CD4-positive, alpha-beta T cell treated with Interleukin-4 for 4 hours (primary cell): ENCODE measurements around the gene ANKRD44.
"Not testable (repeated sequence)": the region's sequence is repeated elsewhere in the genome, so short reads cannot be mapped to it uniquely, and the experiment has no call there.

ENCODE experiments used
- DNase-seq: peaks from one replicate; pipeline ENCODE4 v3.0.0-alpha.2; 2020

Gene ANKRD44

DNA sequence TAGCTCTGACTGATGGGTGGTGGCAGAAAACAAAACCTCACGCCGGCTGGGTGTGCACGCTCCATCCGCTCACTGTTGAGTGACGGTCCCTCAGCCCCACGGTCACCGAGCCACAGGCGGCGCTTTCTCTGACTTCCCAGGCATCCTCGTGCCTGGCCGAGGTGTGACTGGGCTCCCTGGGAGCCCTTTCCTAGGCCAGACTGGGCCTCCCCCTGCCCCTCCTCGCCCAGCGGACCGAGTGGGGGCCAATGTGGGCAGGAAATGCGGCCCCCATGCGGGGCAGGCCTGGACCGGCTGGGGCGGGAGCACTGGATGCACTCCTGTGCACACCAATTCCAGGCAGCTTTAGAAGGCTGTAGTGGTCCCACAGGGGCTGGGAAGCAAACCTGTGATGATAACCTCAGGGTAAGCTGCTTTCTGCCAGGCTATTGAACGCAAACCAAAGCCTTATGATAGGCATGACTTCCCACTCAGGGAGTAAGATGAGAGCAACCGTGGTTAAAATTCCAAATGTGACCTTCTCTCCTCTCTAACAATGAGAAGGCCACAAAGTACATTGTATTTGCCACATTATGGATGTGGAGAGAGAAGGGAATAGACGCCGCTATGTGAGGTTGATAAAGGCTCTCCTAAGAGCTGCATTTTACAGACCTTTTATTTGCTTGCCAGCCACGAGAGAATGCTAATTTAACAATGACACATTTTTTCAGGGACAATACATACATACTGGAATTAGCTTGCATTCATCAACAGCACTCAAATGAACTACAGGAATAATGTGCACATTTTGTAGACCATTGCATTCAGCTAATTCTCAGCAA is 300.2 kb downstream of the ANKRD44 start:
- DNase-seq, result no peak

DNA sequence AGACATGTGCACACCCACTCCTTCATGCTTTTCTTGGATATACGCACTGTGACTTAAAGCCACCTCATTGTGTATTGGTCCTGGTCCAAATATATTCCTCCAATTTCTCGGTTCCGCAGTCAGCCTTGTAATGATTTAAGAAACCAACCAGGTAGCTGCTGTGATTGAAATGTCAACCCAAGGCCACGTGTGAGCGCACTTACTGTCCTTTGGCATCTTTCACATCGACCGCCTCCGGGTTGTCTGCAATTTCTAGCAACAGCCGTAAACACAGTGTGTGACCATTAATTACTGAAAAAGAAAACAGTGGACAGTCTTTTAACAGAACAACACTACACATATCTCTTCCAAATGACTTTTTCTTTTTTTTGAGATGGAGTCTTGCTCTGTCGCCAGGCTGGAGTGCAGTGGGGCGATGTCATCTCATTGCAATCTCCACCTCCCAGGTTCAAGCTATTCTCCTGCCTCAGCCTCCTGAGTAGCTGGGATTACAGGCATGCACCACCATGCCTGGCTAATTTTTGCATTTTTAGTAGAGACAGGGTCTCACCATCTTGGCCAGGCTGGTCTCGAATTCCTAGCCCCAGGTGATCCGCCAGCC is 301.7 kb downstream of the ANKRD44 start:
- not testable (repeated sequence) for DNase-seq

DNA sequence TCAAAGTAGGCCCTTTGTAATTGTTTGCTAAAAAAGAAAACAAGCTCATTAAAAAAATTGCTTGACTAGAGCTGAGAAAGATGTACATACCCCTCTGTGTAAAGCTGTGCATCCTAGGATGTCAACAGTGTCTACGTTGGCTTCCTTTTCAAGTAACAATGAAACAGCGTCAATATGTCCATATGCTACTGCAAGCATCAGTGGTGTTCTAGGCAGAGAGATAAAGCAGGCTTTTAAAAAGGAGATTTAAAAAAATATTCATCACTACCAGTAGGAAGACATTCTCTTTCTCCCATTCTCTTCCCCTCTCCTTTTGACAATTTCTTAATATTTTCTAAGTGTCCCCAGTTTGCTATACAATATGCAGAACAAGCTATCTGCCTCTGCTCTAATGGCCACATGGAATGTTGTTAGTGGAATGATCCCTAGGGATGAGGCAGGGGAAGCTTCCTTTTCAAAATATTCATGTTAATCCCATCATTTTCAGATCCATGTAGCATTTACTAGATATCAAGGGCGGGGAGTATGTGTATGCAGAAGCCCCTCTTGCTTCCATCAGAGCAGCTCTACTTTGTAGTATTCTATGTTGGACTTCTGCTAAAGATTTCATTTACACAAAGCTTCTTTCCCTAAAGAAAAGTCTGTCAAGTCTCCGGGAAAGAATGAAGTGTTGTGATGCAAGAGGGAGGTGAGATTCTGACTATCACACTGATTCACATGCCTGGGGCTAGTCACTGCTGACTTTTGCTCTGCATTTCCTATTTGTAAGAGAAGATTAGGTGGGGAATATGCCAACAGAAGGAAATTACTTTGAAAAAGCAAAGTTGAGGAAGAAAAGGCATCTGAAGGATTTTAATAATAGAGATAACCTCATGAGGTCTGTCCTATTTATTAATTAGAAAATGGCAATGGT is 302.6 kb downstream of the ANKRD44 start:
- DNase-seq, result no peak

DNA sequence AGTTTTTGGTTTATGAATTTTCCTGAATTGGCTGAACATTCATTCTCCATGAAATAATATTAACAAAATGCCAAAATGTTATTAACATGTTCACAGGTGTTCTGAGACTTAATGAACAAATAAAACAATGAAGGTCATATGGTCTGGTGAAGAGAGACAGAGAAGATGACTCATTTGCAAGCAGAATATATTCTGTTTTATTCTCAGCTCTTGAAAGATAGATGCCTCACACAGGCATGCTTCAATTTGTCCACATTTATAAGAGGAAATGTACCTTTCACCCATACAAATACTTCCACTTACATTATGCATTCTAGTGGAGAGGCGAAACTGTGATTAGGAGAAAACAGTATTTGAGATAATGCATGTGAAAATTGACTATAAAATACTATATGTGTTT is 308.7 kb downstream of the ANKRD44 start:
- DNase-seq, result no peak

DNA sequence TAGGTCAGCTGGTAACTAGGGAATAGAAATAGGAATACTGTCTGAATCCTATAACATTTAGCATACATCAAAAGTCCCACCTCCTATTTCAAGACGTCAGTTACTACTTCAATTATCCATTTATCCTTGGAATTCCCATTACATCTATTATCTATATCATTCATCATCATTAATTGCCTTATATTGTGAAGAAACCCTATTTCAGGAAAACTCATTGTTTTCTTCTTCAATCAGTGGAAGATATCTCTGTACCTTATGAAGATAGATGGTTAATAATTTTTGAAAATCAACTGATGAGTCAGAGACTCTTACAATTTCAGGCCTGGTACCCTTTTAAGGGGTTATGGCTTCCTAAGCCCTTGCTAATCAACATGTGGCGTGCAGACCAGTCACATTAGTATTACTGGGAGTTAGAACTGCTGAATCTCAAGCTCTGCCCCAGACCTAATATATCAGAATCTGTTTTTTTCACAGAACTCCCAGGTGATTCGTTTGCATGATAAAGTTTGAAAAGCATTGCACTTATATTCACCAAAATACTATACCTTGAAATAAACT is 314.7 kb downstream of the ANKRD44 start:
- no peak for DNase-seq

DNA sequence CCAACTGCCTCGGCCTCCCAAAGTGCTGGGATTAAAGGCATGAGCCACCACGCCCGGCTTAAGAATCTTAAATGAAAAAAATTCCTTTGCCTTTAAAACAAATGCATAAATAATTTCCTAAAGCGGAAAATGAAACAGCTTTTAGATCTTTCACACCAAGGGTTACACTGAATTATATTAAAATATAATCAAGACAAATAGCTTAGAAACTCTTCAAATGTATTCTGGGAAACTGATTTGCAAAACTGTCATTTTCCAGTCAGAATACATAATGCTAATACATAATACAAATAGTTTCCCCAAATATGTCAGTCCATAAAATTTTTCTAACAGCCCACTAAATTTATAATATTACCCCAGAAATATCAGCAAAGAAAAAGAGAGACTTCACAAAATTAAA is 315.8 kb downstream of the ANKRD44 start:
- DNase-seq, result no peak

DNA sequence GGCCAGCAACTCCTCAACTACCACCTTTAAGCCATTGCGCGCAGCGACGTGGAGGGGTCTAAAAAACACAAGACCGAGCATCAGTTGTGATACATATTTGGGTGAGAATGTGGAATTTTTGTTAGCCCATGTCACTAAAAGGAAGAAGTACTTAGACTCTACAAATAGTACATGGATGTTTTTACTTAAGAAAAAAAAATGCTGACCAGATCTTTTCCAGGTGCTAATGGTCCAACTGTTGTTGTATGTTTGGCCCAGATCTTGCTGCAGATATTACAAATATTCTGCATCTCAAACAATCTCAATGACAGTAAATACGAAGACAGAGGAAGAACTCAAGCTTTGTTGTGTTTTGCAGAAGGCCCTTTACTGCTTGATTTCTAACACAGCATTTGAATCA is 317.0 kb downstream of the ANKRD44 start:
- no peak for DNase-seq

DNA sequence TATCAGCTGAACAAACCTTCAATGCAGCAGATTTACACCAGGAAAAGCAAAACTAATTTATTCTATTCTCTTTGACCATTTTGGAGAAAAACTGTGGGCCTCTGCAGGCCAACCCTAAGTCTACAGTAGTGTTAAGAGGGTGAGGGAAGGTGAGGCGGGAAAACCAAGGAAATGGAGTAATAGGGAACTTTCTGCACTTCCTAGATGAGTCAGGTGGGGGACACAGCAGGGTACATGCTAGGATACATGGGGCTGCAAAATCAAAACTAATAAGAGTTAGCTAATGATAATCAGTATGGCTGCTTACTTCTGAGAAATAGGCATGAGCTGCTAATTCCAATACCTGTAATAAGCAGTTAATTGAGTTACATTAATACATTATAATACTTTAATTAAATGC is 318.1 kb downstream of the ANKRD44 start:
- no peak for DNase-seq

DNA sequence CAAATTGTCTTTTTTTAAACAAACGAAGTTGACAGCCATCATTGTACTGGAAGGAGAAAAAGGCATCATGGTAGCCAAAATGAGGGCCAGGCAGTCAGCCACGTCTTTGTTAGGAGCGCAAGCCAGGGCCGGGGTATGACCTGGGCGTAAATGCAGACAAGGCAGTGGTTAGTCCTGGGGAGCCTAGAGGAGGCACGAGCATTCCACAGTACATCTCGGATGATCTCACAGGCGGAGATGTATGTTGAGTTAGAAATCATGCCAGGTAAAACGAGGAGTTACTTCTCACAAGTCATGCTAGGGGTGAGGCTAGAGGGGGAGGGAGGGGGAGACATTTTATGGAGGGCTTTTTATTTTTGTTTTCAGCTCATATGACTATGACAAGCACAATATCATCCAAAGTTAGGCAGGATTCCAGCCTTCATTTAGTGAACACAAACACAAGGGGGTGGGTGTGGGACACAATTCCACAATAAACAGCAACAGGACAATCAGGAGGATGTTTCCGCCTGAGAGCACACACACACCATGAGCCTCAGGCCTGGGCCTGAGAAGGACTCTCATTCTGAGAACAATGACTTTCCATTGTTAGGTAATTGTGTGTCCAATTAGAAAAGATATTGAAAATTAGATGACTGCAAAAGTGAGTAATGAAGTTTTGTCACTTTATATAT is 319.7 kb downstream of the ANKRD44 start:
- no peak for DNase-seq

DNA sequence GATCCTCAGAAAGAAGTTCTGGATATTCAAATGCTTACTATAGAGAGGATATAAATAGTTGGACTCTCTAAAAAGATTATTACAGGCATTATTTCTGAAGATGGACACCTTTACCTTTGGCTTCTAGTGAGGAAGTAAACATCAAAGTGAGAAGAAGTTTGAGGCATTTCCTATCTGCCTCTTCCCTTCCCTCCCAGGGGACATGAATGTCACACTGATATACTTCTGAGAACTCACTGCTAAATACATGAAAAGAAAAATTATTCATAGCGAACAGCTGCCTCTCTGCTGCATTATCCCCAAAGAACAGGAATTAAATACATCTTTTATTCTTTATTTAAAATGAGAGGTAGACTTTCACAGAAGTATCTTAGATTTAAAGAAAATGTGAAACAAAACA is 320.5 kb downstream of the ANKRD44 start:
- DNase-seq, result no peak

DNA sequence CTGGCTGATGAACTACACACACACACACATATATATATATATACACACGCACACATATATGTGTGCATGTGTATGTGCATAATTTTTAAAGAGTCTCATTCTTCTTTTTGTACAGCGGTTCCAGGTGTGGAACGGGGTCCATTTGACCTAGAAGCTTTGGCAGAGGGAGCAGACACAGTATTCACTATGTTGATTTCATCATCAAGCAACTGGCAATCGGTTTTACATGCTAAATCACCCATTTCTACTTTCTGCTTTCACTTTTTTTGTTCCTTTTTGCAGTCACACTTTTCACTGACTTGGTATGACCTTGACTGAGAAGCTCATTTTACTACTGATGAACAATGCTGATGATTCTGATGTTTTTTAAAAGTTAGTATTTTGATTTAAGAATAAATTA is 321.1 kb downstream of the ANKRD44 start:
- no peak for DNase-seq

DNA sequence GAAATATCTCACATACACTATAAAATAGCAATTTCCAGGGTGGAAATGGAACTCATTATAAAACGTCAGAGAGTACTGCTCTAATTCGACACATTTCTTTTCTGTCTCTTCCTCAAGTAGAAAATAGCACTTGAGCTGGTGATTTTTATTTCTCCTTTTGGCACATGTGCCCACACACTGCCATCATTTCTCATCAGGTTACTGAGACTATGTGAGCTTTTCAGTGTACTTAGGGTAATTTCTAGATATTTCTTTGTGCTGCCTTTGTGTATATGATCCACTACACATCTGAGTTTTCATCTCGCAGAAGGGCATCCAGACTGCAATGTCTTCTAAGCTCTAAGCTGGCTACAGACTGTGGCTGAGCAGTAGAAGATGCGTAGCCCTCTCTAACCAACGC is 321.9 kb downstream of the ANKRD44 start:
- DNase-seq, result no peak

DNA sequence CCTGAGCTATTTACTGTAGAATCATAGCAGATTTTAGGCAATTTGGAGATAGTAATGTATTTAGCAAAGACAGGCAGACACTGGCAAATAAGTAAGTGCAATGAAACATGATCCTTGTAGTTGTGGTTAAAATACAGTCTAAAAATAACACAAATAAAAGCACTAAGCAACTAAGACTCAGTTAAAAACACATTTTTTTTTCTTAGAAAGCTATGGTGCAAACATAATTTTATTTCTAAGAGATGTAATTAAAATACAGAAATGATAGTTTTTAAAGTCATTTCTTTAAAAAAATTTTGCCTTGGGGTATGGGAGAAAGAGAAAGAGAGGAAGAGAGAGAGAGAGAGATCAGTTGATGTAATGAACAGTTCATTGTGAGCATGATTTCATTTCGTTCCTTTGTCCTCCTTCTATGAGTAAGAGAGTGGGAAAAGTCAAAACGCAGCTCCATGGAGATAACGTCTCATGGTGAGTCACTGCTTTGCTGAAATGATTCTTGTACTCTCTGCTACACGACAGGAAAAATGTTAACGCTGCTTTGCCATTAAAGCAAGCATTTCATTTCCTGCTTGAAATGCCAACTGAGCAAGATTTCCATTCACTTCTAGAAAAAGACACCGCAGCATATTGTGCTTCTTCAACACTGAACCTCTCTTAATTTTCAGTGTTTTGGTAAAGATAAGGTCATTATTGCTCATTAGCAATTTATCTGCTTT is 322.8 kb downstream of the ANKRD44 start:
- DNase-seq, result peak; percentile 39

DNA sequence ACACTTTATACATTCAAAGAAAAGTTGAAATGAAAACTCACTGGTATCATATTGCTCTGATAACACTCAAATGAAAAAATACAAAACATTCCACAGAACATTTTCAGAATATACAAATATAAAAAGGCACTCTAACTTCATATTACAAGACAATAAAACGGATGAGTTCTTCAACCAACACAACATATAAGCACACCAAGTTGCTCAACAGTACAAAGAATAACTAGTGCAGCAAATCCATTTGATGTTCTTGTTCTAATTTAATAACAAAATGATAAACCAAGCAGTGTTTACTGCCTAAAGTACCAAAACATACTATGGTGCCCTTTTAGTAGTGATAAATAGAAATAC is 323.3 kb downstream of the ANKRD44 start:
- DNase-seq, result no peak

DNA sequence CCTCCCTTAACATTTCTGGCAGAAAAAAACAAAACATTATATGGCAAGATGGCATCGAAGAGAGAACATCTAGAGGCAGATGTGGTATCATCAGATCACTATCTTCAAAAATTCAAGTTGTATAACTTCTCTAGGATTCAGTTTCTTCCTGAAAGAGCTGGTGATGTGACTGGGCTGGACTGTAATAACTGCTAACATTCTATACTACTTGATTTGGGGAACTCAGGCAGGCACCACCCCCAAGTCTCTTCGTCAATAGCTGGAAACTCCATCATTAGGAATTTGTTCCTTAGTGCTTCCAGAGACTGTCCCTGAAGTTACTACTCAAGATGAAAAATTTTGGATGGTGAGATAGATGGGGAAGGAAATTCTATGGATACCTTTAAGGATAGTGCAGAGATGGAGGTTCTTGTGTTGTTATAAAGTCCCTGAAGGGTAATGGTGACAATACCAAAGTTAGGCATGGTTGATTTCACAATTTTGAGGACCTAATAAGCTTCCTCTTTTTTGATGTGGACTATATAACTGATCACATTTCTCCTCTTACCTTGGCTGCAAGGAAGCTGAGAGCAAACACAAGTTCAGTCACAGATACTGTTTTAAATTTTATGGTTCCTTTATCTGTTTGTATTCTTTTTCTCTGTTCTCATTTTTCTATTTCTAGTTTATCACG is 324.9 kb downstream of the ANKRD44 start:
- DNase-seq, result no peak

DNA sequence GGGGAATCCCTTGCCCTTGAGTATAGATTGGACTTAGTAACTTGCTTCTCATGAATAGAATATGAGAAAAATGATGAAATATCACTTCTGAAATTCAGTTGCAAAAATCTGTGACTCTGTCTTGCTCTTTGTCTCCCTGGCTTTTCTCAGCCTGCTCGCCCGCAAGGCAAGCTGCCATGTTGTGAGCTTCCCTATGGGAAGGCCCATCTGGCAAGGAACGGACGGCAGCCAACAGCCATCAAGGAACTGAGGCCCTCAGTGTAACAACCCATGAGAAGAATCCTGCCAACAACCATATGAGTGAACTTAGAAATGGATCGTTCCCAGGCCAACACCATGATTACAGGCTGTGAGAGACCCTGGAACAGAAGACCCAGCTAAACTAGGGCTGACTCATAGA is 325.7 kb downstream of the ANKRD44 start:
- no peak for DNase-seq

DNA sequence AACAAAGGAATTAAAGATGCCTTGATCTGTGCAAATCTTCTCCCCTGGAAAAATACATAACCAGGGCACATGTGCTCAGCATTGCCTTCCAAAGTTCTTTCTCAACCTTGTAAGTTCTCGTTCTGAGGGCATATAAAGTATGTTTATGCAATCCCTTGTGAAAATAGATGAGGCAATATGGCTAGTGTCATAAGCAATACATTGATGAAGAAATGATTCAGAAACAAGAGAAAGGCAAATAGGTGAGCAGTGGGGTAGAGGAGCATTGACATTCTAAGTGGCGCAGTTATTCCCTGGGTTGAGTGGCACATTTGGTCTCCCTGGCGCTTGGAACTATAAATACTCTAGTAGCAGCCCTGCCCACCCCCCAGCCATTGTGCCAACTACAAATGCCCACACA is 326.6 kb downstream of the ANKRD44 start:
- no peak for DNase-seq

DNA sequence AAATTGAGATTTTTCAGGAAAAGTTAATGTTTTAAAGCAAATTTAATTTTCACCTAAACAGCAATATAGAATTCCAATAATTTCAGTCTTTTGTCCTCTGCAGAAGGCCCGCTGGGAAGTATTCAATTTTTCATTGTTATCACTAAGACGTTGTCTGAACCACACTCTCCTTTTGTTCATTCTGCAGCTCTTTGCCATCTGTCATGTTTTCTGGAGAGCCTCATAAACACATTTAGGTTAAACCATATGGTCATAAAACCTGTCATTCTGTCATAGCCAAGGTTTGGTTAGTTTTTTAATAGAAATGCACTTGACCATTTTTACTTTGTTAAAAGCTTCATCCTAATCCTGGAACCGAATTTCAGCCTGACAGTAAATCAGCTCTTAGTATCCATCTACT is 330.1 kb downstream of the ANKRD44 start:
- DNase-seq, result no peak

DNA sequence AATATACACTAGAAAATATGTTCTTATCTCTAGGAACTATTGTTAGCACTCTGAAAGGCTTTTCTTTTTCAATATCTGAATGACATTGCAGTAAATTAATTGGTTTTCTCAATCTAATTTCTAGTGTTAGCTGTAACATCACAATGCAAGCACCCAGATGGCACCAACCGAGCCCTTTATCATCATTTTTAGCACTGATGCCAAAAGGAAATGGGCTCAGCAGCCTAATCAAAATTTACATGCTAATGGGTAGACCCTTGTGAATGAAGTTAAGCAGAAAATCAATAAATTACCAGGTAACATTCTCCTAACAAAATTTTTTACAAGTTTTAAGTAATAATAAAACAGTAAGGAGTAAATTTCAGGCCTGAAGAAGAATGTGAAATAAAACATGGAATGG is 330.6 kb downstream of the ANKRD44 start:
- DNase-seq, result no peak

DNA sequence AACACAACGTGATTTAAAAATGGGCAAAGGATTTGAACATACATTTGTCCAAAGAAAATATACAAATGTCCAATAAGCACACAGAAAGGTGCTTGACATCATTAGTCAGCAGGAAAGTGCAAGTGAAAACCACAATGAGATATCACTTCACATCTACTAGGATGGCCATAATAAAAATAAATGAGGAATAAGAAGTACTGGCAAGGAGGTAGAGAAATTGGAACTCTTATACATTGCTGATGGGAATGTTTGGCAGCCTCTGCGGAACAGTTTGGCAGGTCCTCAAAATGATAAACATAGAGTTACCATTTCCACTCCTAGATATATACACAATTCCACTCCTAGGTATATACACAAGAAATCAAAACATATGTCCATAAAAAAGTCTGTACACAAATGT is 333.1 kb downstream of the ANKRD44 start:
- no peak for DNase-seq

DNA sequence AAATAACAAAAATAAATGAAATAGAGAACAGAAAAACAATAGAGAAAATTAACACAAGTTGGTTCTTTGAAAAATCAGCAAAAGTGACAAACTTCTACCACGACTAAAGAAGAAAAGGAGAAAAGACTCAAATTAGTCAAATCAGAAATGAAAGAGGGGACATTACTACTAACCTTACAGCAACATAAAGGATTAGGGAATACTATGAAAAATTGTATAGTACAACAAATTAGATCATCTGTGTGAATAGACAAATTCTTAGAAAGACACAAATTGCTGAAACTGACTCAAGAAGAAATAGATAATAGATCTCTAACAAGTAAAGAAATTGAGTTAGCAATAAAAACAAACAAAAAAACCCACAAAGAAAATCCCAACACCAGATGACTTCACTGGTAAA is 335.6 kb downstream of the ANKRD44 start:
- DNase-seq, result no peak
